GM19452 (cell line): ENCODE data around the gene KDM5B.
"Not testable (repeated sequence)": the region's sequence is repeated elsewhere in the genome, so short reads cannot be mapped to it uniquely, and the experiment has no call there.

Experiments
- ATAC-seq: cut with Tn5 transposase; IDR thresholded peaks from one replicate; pipeline ENCODE4 v1.9.1; 2021; ENCODE audit not compliant: unreplicated experiment

Gene KDM5B

GRCh38 chr1:202716654-202717053, 91.6 kb downstream of the KDM5B start:
- no peak for ATAC-seq

- ATAC-seq: not testable (repeated sequence)
Observed at GRCh38 chr1:202714202-202714601, 94.0 kb downstream of the KDM5B start.

GRCh38 chr1:202713110-202713509, 95.1 kb downstream of the KDM5B start:
- no peak for ATAC-seq

GRCh38 chr1:202711949-202712635, 96.1 kb downstream of the KDM5B start:
- no peak for ATAC-seq

GRCh38 chr1:202710070-202711045, 97.9 kb downstream of the KDM5B start, which contains the start of gene SYT2:
Gene SYT2, minus strand, starts transcription at chr1:202710454. Its CDS starts 104,682 bp downstream, at chr1:202605772.
- no peak for ATAC-seq

GRCh38 chr1:202709276-202710041, 98.8 kb downstream of the KDM5B start:
- ATAC-seq: no peak

- no peak for ATAC-seq
Observed at GRCh38 chr1:202708456-202709275, 99.6 kb downstream of the KDM5B start.

GRCh38 chr1:202706851-202707250, 101.4 kb downstream of the KDM5B start:
- no peak for ATAC-seq

GRCh38 chr1:202704601-202705000, 103.6 kb downstream of the KDM5B start:
- no peak for ATAC-seq

- no peak for ATAC-seq
Observed at GRCh38 chr1:202703191-202703590, 105.0 kb downstream of the KDM5B start.

GRCh38 chr1:202702088-202702487, 106.1 kb downstream of the KDM5B start:
- ATAC-seq: no peak

GRCh38 chr1:202701200-202701599, 107.0 kb downstream of the KDM5B start:
- ATAC-seq: no peak

- ATAC-seq: no peak
Observed at GRCh38 chr1:202700061-202700460, 108.2 kb downstream of the KDM5B start.

GRCh38 chr1:202698276-202698675, 109.9 kb downstream of the KDM5B start:
- ATAC-seq: no peak

GRCh38 chr1:202697038-202697437, 111.2 kb downstream of the KDM5B start:
- ATAC-seq: no peak

GRCh38 chr1:202694314-202694713, 113.9 kb downstream of the KDM5B start:
- ATAC-seq: no peak

- ATAC-seq: no peak
Observed at GRCh38 chr1:202692959-202693555, 115.2 kb downstream of the KDM5B start.

- ATAC-seq: no peak
Observed at GRCh38 chr1:202691816-202692215, 116.4 kb downstream of the KDM5B start.

- no peak for ATAC-seq
Observed at GRCh38 chr1:202689493-202690342, 118.5 kb downstream of the KDM5B start.
